OCI-LY1 (cell line): ENCODE results near the gene MMP10.

Experiments used
- H2AFZ ChIP-seq: fragments of 200-600 bp; sonication (generic), shearing (Covaris generic); 2 replicates; pipeline ENCODE4 v1.6.0; 2014; ENCODE audit warnings: antibody characterized with exemption, mild to moderate bottlenecking, low read length
- H3F3A ChIP-seq: fragments of 200-600 bp; sonication (generic), shearing (Covaris generic); 2 replicates; pipeline ENCODE4 v1.6.0; 2014; ENCODE audit warnings: mild to moderate bottlenecking, antibody characterized with exemption, low read length, moderate library complexity; ENCODE audit not compliant: insufficient read depth
- H3K27ac ChIP-seq: fragments of 200-600 bp; sonication (generic); 2 replicates; pipeline ENCODE4 v1.5.1; 2014; ENCODE audit warnings: low read length, mixed run types, mild to moderate bottlenecking, low read depth; ENCODE audit not compliant: poor library complexity, severe bottlenecking
- H3K27me3 ChIP-seq: fragments of 200-600 bp; sonication (generic); 2 replicates; pipeline ENCODE4 v1.6.0; 2014; ENCODE audit warnings: antibody characterized with exemption, mild to moderate bottlenecking, low read length, moderate library complexity; ENCODE audit not compliant: insufficient read depth
- H3K36me3 ChIP-seq: fragments of 200-600 bp; sonication (generic); 2 replicates; pipeline ENCODE4 v1.6.1; 2014; ENCODE audit warnings: mild to moderate bottlenecking, antibody characterized with exemption, low read length, moderate library complexity, mixed read lengths; ENCODE audit not compliant: insufficient read depth
- H3K4me1 ChIP-seq: fragments of 200-600 bp; sonication (generic); 2 replicates; pipeline ENCODE4 v1.5.1; 2014; ENCODE audit warnings: mild to moderate bottlenecking, low read length, moderate library complexity; ENCODE audit not compliant: insufficient read depth, severe bottlenecking
- H3K4me2 ChIP-seq: fragments of 200-600 bp; sonication (generic), shearing (Covaris generic); 2 replicates; pipeline ENCODE4 v1.6.1; 2014; ENCODE audit warnings: low read length
- H3K4me3 ChIP-seq: fragments of 200-600 bp; sonication (generic); 2 replicates; pipeline ENCODE4 v1.5.1; 2014; ENCODE audit warnings: low read length, low read depth, mild to moderate bottlenecking, mixed read lengths; ENCODE audit not compliant: poor library complexity, severe bottlenecking
- H3K79me2 ChIP-seq: fragments of 200-600 bp; shearing (Covaris generic); 2 replicates; pipeline ENCODE4 v1.6.1; 2016; ENCODE audit warnings: mixed run types, low read length, mixed read lengths; ENCODE audit not compliant: insufficient read depth
- H3K9ac ChIP-seq: fragments of 200-600 bp; sonication (generic), shearing (Covaris generic); 2 replicates; pipeline ENCODE4 v1.6.1; 2014; ENCODE audit warnings: mild to moderate bottlenecking, low read length, mixed read lengths
- H3K9me2 ChIP-seq: fragments of 200-600 bp; sonication (generic), shearing (Covaris generic); 2 replicates; pipeline ENCODE4 v1.6.1; 2014; ENCODE audit warnings: low read depth, mild to moderate bottlenecking, low read length, mixed read lengths
- H3K9me3 ChIP-seq: fragments of 200-600 bp; shearing (Covaris generic); 2 replicates; pipeline ENCODE4 v1.6.1; 2014; ENCODE audit warnings: low read length, mixed read lengths
- H4K20me1 ChIP-seq: fragments of 200-600 bp; sonication (generic), shearing (Covaris generic); 2 replicates; pipeline ENCODE4 v1.6.0; 2016; ENCODE audit warnings: mild to moderate bottlenecking, low read length; ENCODE audit not compliant: insufficient read depth
- EZH2 ChIP-seq: fragments of 200-600 bp; sonication (generic), shearing (Covaris generic); IDR thresholded peaks from 2 replicates; pipeline ENCODE4 v1.8.0; 2017; ENCODE audit warnings: borderline replicate concordance, mixed run types, mild to moderate bottlenecking, antibody characterized with exemption, low read length, moderate library complexity, mixed read lengths
- TF ChIP-seq, protein P1 (sequence below): fragments of 200-600 bp; sonication (generic), shearing (Covaris generic); IDR thresholded peaks from 2 replicates; pipeline ENCODE4 v1.5.1; 2017; ENCODE audit warnings: mild to moderate bottlenecking, antibody characterized with exemption, low read length, moderate library complexity, mixed read lengths

The MMP10 gene

GRCh38 chr11:102761646-102762238 lies 18.7 kb downstream of the MMP10 start:
- Histone ChIP-seq H3K4me3 (no peak overlapping the region), H4K20me1 (no peaks in the 10 kb centered on the region), H3K79me2 (no peaks in the 10 kb centered on the region), H3K4me2 (no peak overlapping the region), H3K36me3 (no peaks in the 10 kb centered on the region), H3K27ac (no peak overlapping the region), H2AFZ (no peak overlapping the region), H3K27me3 (no peaks in the 10 kb centered on the region), H3F3A (no peaks in the 10 kb centered on the region), H3K9me2 (no peaks in the 10 kb centered on the region), H3K4me1 (no peaks in the 10 kb centered on the region), H3K9ac (no peak overlapping the region), H3K9me3 (no peaks in the 10 kb centered on the region)
- TF ChIP-seq, protein P1, sequence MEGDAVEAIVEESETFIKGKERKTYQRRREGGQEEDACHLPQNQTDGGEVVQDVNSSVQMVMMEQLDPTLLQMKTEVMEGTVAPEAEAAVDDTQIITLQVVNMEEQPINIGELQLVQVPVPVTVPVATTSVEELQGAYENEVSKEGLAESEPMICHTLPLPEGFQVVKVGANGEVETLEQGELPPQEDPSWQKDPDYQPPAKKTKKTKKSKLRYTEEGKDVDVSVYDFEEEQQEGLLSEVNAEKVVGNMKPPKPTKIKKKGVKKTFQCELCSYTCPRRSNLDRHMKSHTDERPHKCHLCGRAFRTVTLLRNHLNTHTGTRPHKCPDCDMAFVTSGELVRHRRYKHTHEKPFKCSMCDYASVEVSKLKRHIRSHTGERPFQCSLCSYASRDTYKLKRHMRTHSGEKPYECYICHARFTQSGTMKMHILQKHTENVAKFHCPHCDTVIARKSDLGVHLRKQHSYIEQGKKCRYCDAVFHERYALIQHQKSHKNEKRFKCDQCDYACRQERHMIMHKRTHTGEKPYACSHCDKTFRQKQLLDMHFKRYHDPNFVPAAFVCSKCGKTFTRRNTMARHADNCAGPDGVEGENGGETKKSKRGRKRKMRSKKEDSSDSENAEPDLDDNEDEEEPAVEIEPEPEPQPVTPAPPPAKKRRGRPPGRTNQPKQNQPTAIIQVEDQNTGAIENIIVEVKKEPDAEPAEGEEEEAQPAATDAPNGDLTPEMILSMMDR = no peak

DNA sequence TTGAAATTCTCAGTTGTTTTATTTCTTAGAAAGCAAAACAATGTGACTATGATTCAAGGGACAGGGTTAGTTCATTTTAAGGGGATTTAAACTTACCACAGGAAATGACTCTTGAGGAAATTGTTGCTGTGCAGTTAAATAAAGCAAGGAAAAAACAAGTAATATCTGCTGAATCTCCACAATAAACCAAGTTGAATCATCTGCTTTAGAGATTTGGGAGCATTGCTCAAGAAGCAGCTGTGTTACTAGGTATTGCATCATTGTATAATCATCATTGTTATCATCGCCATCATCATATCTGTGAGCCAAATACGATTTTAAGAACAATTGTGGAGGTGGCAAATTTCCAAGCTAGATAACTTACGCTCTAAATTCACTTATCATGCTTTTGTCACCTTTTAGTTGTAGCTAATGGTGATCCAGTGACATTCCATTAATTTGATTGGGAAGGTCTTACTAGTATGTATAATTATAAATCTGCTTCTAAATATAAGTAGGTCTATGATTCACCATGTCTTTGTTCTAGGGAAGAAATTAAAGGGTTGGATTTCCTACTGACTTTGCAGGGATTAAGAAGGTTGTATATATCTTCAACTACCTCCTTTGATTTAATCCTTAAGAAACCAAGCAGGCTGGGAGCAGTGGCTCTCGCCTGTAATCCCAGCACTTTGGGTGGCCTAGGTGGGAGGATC lies 19.9 kb downstream of the MMP10 start:
- Histone ChIP-seq H3K9ac (no peak overlapping the region), H3K4me2 (no peak overlapping the region)
- TF ChIP-seq, protein P1 = no peak
- TF ChIP-seq EZH2 = no peak

DNA sequence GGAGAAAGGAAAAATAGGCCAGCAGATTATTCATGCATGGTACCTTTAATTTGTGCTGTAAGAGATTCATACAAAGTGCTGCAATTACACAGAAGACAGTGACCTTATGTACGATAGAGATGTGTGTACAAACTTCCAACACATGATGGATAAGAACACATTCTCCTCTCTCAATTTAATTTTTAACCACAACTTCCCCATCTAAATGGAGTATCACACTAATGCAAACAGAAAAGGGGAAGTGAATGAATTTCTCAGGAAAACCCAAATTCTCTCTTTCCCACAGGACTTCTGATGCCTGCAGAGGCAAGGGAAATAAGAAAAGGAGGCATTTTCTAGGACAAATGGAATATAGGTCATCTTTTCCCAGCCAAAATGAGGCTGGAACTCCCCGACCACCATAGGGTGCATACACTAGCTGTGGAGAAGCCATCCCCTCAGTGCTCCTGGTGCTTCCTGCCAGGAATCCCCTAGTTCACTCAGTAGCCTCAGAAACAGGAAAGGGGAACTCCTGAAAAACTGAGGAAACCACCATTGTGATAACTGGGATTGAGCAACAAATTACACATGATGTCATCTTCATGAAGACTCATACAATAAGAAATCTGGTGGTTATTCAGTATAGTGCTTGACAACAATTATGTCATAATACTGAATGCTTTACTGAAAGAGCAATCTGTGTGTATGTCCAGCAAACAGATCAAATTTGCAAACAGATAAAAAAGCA lies 22.4 kb downstream of the MMP10 start:
- TF ChIP-seq EZH2 = no peak
- TF ChIP-seq, protein P1 = no peak
- Histone ChIP-seq H3K9ac (no peak overlapping the region), H3K4me1 (no peaks in the 10 kb centered on the region), H2AFZ (no peak overlapping the region), H3F3A (no peaks in the 10 kb centered on the region), H3K27me3 (no peaks in the 10 kb centered on the region), H3K36me3 (no peaks in the 10 kb centered on the region), H3K4me3 (no peak overlapping the region), H3K9me2 (no peaks in the 10 kb centered on the region), H4K20me1 (no peaks in the 10 kb centered on the region), H3K9me3 (no peaks in the 10 kb centered on the region), H3K27ac (no peak overlapping the region), H3K79me2 (no peaks in the 10 kb centered on the region), H3K4me2 (no peak overlapping the region)

More for the DNA sequence above, 19.9 kb downstream of the MMP10 start:
- no peak overlapping the region for H3K4me3 ChIP-seq
- H3K4me1 ChIP-seq = no peaks in the 10 kb centered on the region
- H3K79me2 ChIP-seq = no peaks in the 10 kb centered on the region
- H3K27me3 ChIP-seq = no peaks in the 10 kb centered on the region
- H4K20me1 ChIP-seq = no peaks in the 10 kb centered on the region
- H3K9me2 ChIP-seq = no peaks in the 10 kb centered on the region
- H3K9me3 ChIP-seq = no peaks in the 10 kb centered on the region
- no peaks in the 10 kb centered on the region for H3F3A ChIP-seq
- no peak overlapping the region for H2AFZ ChIP-seq
- H3K27ac ChIP-seq = no peak overlapping the region
- H3K36me3 ChIP-seq = no peaks in the 10 kb centered on the region
